Mesodermal cell (in vitro differentiated cells): ENCODE measurements around the gene DLGAP5.

Source experiments
- H3K27ac ChIP-seq: 2 replicates; pipeline ENCODE4 v1.7.0; 2013; ENCODE audit warnings: mild to moderate bottlenecking, low read depth, low read length, moderate library complexity; ENCODE audit not compliant: severe bottlenecking
- H3K36me3 ChIP-seq: 2 replicates; pipeline ENCODE4 v1.7.1; 2013; ENCODE audit warnings: mild to moderate bottlenecking, low read length, moderate library complexity; ENCODE audit not compliant: control insufficient read depth, insufficient read depth
- H3K4me1 ChIP-seq: one replicate; pipeline ENCODE4 v1.7.1; 2013; ENCODE audit warnings: mild to moderate bottlenecking, low read length; ENCODE audit not compliant: insufficient read depth, control insufficient read depth, poor library complexity, severe bottlenecking
- H3K4me3 ChIP-seq: 2 replicates; pipeline ENCODE4 v1.7.0; 2013; ENCODE audit warnings: low read length, control low read depth, mild to moderate bottlenecking; ENCODE audit not compliant: insufficient read depth, poor library complexity, severe bottlenecking; ENCODE audit errors: extremely low read depth
- H3K9me3 ChIP-seq: 2 replicates; pipeline ENCODE4 v1.7.1; 2013; ENCODE audit warnings: mild to moderate bottlenecking, low read length, moderate library complexity; ENCODE audit not compliant: control insufficient read depth
- WGBS, 2 experiments: methylation state at CpG; one replicate each; pipeline ENCODE4 v1.1.5; 2013; ENCODE audit warnings: missing lambda C conversion rate in 2 of 2; ENCODE audit not compliant: insufficient coverage in 2 of 2; 5-methylcytosine and 5-hydroxymethylcytosine counted together

The DLGAP5 gene

DNA sequence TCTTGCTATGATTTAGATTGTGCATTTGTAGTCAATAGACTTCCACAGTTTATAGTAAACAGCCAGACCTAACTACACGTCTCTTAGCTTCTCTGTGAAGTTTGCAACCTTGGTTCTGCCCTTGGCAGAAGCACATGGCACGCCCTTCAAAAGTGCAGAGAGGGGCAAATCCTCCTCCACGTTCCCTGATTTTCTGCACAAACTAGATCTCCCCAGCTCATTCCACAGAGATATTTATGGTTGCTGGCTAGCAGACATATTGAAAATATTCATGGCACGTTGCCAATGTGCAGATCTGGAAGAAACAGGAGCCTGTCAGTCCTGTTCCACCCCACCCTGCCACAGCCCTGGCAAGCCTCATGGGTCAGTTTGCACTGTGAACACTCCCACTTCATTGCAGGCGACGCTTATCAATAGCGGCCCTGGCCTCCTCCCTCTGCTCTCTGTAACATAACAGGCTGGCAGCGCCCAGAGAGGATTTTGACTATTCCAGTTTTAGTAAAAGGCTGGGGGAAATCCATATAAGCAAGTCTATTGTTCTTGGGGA lies 68.9 kb downstream of the DLGAP5 start:
- no peak overlapping the region for H3K4me3 ChIP-seq
- H3K36me3 ChIP-seq: no peaks in the 10 kb centered on the region
- no peaks in the 10 kb centered on the region for H3K9me3 ChIP-seq
- WGBS, 2 experiments: 78 to 89% methylated on average over 3 to 4 of the region's 8 CpGs
- peaks cover 25% of the 10 kb centered on the region for H3K4me1 ChIP-seq
- H3K27ac ChIP-seq: peak overlapping the region; percentile 86

DNA sequence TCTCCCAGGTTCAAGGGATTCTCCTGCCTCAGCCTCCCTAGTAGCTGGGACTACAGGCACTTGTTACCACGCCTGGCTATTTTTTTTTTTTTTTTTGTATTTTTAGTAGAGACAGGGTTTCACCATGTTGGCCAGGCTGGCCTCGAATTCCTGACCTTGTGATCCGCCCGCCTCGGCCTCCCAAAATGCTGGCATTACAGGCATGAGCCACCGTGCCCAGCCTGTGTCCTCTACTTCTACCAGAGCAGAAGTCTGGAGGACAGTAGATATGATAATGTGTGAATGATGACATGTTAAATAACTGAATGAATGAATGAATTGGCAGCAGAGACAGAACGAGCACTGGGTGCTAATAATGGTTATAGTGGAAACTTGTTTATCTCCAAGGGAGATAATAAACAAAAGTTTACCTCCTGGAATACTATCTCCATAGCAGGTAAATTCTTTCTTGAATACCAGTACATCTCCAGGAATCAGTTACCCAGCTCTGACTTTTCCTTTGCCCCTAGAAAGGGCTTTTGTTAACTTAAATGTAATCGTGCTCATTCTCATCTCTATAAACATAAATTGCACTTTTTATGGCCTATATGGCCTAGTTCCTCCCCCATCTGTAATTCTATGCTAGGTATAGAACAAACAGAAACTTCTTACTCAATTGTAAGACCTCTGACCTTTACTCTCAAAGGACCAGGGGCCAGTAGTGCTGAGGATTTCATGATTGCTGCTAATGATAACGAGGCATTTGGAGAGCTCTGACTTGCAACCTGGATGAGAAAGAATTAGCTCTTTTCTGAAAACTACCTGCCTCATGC lies 69.6 kb downstream of the DLGAP5 start:
- 92% methylated on average over 7 of the region's 9 CpGs; no CpG with 5 or more reads in 1 of the 2 experiments for WGBS, 2 experiments
- H3K4me1 ChIP-seq: peaks cover 25% of the 10 kb centered on the region
- H3K4me3 ChIP-seq: no peak overlapping the region

DNA sequence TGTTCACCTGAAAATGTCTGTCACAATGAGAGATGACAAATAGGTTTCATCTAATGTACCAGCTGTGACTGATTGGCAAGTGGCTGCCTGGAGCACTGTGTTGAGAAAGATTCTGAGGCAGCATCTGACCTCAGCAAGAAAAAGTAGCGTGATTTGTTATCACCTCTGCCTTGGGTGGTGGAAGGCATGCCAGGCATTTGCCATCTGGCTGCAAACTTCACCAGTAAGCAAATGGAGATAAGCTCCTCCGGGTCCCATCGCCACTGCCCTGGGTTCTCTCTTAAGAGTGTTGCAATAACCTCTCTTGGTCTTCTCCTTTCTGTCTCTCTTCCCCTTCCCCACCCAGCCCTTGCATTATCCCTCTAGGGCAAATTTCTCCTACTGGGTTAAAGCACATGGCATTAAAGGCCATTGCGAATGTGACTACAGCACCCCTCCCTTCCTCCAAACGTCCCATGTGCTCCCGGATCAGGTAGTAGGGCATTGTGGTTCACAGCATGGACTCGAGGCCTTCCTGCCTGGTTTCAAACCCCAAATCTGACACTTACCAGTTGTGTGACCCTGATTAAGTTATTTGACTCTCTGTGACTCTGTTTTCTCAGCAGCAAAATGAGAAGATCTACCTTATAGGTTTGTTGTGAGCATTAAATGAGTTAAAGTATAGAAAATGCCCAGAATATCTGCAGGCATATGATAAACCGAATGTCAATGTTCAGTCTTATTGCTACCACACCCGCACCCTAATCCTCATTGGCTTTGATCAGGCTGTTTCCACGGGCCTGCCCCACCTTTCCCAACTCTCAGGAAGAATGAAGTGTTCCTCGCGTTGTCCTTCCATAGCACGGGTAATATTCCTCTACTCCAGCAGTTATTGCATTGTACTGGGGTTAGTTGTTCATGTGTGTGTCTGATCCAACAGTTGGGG lies 70.6 kb downstream of the DLGAP5 start:
- Histone ChIP-seq H3K36me3 (no peaks in the 10 kb centered on the region), H3K27ac (no peak overlapping the region), H3K4me1 (peaks cover 25% of the 10 kb centered on the region), H3K9me3 (no peaks in the 10 kb centered on the region), H3K4me3 (no peak overlapping the region)
- WGBS, 2 experiments: 83 to 88% methylated on average over 9 to 13 of the region's 13 CpGs

More for the DNA sequence above, 69.6 kb downstream of the DLGAP5 start:
- peak overlapping the region; percentile 86 for H3K27ac ChIP-seq
- H3K36me3 ChIP-seq: no peaks in the 10 kb centered on the region
- H3K9me3 ChIP-seq: no peaks in the 10 kb centered on the region

DNA sequence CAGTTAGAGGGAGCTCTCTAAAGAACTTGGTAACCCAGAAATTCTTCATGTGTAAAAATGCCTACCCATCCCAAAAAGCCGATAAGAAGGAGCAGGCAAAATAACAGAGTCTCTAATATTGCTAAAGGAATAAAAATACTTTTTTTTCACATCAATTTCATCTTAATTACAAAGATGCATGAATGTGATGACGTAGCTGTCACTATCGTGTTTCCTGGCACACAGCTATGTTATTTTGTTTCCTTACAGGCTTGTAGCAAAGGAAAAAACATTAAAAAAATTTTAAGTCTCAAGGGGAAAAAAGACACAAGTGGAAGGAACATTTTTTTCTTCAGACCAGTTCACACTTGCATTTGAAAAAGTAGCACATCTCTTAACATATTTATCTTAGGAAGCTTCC lies 72.6 kb downstream of the DLGAP5 start:
- Histone ChIP-seq H3K4me3 (no peak overlapping the region), H3K36me3 (no peaks in the 10 kb centered on the region), H3K9me3 (no peaks in the 10 kb centered on the region), H3K27ac (no peak overlapping the region), H3K4me1 (peaks cover 23% of the 10 kb centered on the region)
- no CpG with 5 or more reads among the region's 3 CpGs for WGBS, 2 experiments

DNA sequence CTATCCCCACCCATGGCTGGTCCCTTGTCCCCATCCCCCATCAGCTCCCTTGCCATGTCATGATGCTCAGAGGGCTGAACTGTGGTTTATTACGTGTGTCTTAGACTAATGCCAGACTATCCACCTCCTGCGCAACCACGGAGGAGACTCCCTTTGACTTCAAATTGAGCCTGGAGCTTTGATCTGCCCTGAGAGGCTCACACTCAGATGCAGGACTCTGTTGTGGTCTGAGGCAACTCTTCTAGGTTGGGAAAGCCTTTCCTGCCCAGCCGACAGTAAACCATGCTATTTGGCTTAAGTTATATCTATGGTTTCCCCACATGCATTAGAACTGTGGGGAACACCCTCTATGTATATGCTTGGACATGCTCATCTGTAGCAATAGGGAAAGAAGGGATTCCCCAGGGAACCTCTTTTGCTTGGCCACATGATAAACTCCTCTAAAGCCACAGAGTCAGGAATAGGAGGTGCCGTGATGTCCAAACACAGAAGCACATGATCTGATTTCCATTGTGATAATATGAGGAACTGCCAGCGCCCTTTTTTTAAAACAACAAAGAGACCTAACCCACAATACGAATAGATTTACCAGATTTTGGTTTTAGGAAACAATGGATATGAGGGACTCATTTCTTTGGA lies 73.5 kb downstream of the DLGAP5 start:
- H3K4me3 ChIP-seq: no peak overlapping the region
- peaks cover 15% of the 10 kb centered on the region for H3K4me1 ChIP-seq
- H3K27ac ChIP-seq: no peak overlapping the region
- 97% methylated on average over 3 of the region's 7 CpGs; no CpG with 5 or more reads in 1 of the 2 experiments for WGBS, 2 experiments
- no peaks in the 10 kb centered on the region for H3K9me3 ChIP-seq
- H3K36me3 ChIP-seq: no peaks in the 10 kb centered on the region

DNA sequence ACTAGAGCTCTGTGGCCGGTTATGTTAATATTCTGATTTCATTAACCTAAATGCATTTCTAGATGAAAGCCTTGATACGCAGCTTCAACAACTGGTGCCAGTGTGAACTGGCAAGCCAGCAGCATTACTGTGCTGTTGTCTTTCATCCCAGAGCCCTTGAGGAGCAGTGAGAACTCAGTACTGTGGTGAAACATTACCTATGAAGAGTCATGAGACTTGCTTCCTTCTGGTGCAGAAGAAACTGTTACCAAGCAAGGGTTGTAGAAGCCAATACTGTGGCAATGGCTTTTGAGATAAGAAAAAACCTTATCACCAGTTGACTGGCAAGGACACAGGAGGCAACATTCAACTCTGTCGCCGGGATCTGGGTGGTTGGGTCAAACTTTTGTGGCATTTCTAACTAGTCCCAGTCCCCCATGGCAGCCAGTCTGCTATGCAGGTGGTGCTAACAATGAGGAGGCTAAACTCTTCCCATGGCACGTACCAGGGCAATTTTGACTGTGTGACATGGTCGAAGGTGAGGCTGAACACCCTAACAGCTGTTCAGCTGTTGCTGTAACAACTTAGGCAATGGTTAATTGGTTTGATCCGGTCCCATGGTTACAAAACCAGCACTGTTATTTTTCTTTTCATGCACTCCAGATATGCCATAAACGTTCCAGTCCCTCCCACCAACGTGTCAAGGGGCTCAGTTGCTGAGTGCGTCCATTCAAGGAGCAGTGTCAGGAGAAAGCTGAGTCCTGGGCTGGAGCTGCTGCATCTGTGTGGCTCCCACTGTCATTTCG lies 74.9 kb downstream of the DLGAP5 start:
- Histone ChIP-seq H3K27ac (no peak overlapping the region), H3K36me3 (no peaks in the 10 kb centered on the region), H3K4me3 (no peak overlapping the region), H3K4me1 (peaks cover 8% of the 10 kb centered on the region), H3K9me3 (no peaks in the 10 kb centered on the region)
- WGBS, 2 experiments: 87% methylated on average over 8 to 11 of the region's 11 CpGs

DNA sequence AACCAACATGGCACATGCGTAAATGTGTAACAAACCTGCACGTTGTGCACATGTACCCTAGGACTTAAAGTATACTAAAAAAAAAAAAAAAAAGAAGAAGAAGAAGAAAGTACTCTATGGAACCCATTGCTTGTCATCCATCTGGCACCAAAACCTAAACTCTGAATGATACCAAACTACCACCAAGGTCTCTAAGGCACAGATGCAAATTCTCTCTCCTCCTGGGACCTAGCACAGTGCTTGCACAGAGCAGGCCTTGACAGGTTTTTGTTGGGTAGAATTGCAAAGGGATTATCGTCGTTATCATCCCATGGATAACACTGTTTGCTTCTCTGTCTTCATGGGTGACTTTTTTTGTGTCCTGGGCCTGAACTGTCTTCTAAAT lies 75.5 kb downstream of the DLGAP5 start:
- H3K27ac ChIP-seq: no peak overlapping the region
- H3K36me3 ChIP-seq: no peaks in the 10 kb centered on the region
- H3K4me3 ChIP-seq: no peak overlapping the region
- H3K9me3 ChIP-seq: no peaks in the 10 kb centered on the region
- WGBS, 2 experiments: 90 to 94% methylated on average over 2 of the region's 4 CpGs
- H3K4me1 ChIP-seq: peaks cover 8% of the 10 kb centered on the region

DNA sequence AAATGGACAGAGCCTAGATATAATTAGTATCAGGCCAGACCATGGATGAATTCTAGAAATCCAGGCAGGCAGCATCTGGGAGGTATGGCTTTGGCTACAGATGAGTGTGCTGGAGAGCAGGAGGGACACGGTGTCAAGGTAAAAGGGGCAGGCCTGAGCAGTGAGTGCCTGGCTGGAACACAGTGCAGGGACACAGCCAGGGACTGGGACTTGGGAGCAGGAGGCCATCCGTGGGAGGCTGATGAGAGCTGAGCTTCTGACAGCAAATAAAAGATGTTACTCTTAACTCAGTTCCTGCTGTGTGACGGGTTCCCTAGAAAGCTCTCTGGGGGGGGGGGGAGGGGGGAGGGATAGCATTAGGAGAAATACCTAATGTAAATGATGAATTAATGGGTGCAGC lies 75.9 kb downstream of the DLGAP5 start:
- Histone ChIP-seq H3K4me1 (peaks cover 8% of the 10 kb centered on the region), H3K9me3 (no peaks in the 10 kb centered on the region), H3K36me3 (no peaks in the 10 kb centered on the region), H3K27ac (no peak overlapping the region), H3K4me3 (no peak overlapping the region)
- WGBS, 2 experiments: 44 to 59% methylated on average over 1 to 2 of the region's 3 CpGs

DNA sequence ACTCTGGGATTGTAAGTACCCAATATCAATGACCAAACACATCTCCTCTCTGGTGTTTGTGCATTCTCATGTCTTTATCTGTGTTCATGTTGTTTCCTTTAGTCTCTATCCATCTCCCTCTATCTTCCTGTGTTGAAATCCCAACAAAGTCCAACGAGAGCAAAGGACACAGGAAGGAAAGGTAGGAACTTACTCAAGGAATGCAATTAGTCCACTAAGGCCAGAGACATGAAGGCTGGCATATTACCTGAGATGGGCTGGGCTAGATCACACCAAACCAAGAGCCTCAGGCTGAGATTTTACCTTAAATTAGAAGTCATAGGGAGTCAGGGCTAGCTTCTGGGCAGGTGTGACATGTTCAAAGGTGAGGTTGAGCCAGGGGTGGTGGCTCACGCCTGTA lies 76.7 kb downstream of the DLGAP5 start:
- Histone ChIP-seq H3K9me3 (no peaks in the 10 kb centered on the region), H3K27ac (no peak overlapping the region), H3K36me3 (no peaks in the 10 kb centered on the region), H3K4me3 (no peak overlapping the region), H3K4me1 (peaks cover 8% of the 10 kb centered on the region)
- WGBS, 2 experiments: 95 to 100% methylated on average over 1 to 2 of the region's 2 CpGs
